CD8-positive, alpha-beta memory T cell (primary cell): ENCODE results near the gene SDC3. TPM values are rescaled to one million over a fixed set of nuclear protein-coding genes. Genes with fewer than 3 reads are reported as not detected.

Experiments used
- CTCF ChIA-PET: fragments of 350-600 bp; sonication (Branson Sonifier 250); formaldehyde crosslinking; loops from one replicate; lab custom pipeline; 2021; ENCODE audit warnings: antibody characterized with exemption; lab: Charles Lee
- POLR2A ChIA-PET: fragments of 350-600 bp; sonication (Branson Sonifier 250); formaldehyde crosslinking; loops from one replicate; lab custom pipeline; 2021; ENCODE audit warnings: antibody characterized with exemption; lab: Charles Lee
- DNase-seq, 5 donors: peaks; one replicate each; pipeline versions ENCODE4 v3.0.0 to v3.0.0-alpha.2; 2020 to 2022; ENCODE audit warnings: mixed read lengths in 1 of 5
- H3K27ac ChIP-seq: one replicate; pipeline ENCODE4 v1.7.0; 2013; ENCODE audit warnings: low read depth, mild to moderate bottlenecking, low read length, moderate library complexity
- H3K27me3 ChIP-seq: 2 replicates; pipeline ENCODE4 v1.7.0; 2013; ENCODE audit warnings: low read length, mild to moderate bottlenecking; ENCODE audit not compliant: insufficient read depth, poor library complexity, severe bottlenecking
- H3K36me3 ChIP-seq: 2 replicates; pipeline ENCODE4 v1.7.0; 2013; ENCODE audit warnings: mild to moderate bottlenecking, low read length, moderate library complexity; ENCODE audit not compliant: insufficient read depth
- H3K4me1 ChIP-seq: 2 replicates; pipeline ENCODE4 v1.7.0; 2013; ENCODE audit warnings: mild to moderate bottlenecking, low read length, moderate library complexity; ENCODE audit not compliant: insufficient read depth
- H3K4me3 ChIP-seq: 2 replicates; pipeline ENCODE4 v1.7.0; 2013; ENCODE audit warnings: mild to moderate bottlenecking, low read length
- H3K9me3 ChIP-seq: 2 replicates; pipeline ENCODE4 v1.7.0; 2013; ENCODE audit warnings: mild to moderate bottlenecking, low read length
- H3K27ac Mint-ChIP-seq, 8 donors: one replicate each; pipeline ENCODE4 v1.8.0; 2020 to 2021; ENCODE audit warnings: mixed read lengths in 8 of 8, mild to moderate bottlenecking in 6 of 8, inconsistent platforms in 3 of 8, moderate library complexity in 3 of 8
- H3K27me3 Mint-ChIP-seq, 2 donors: one replicate each; pipeline ENCODE4 v1.8.0; 2020 to 2021; ENCODE audit warnings: mixed read lengths in 2 of 2, mild to moderate bottlenecking in 1 of 2, moderate library complexity in 1 of 2
- H3K36me3 Mint-ChIP-seq, 3 donors: one replicate each; pipeline ENCODE4 v1.8.0; 2020 to 2021; ENCODE audit warnings: mixed read lengths in 3 of 3, inconsistent platforms in 1 of 3, mild to moderate bottlenecking in 1 of 3
- H3K4me1 Mint-ChIP-seq, 3 donors: one replicate each; pipeline ENCODE4 v1.8.0; 2020 to 2021; ENCODE audit warnings: mixed read lengths in 3 of 3, inconsistent platforms in 1 of 3, mild to moderate bottlenecking in 1 of 3
- H3K4me3 Mint-ChIP-seq, 7 donors: one replicate each; pipeline ENCODE4 v1.8.0; 2020 to 2021; ENCODE audit warnings: mixed read lengths in 7 of 7, mild to moderate bottlenecking in 6 of 7, moderate library complexity in 4 of 7, inconsistent platforms in 2 of 7
- H3K9me3 Mint-ChIP-seq, 5 donors: one replicate each; pipeline ENCODE4 v1.8.0; 2020 to 2022; ENCODE audit warnings: mixed read lengths in 5 of 5, mild to moderate bottlenecking in 3 of 5, moderate library complexity in 2 of 5, inconsistent platforms in 1 of 5
- polyA plus RNA-seq: library from polyadenylated mRNA; unstranded; fragments of 300-500 nt; fragmentation: Illumina TruSeq; gene quantifications from one replicate; pipeline ENCODE4 v1.2.3, GENCODE V29; 2021
- total RNA-seq, 2 experiments: library from RNA; stranded (reverse); gene quantifications; one replicate each; pipeline ENCODE4 v1.2.3, GENCODE V29; 2021

SDC3 gene
- total and polyA plus RNA-seq, 3 experiments from 2014 or later = 0.44 TPM; not detected in 1

- Histone ChIP-seq H3K4me3 (no peak overlapping the region), H3K36me3 (no peaks in the 10 kb centered on the region), H3K27ac (no peak overlapping the region), H3K9me3 (no peaks in the 10 kb centered on the region), H3K27me3 (no peaks in the 10 kb centered on the region), H3K4me1 (peaks cover 5% of the 10 kb centered on the region)
- DNase-seq = no peak
- H3K27ac Mint-ChIP-seq = no peak overlapping the region
- no peaks in the 10 kb centered on the region for H3K9me3 Mint-ChIP-seq
- H3K36me3 Mint-ChIP-seq = no peaks in the 10 kb centered on the region
- POLR2A ChIA-PET = no interaction called here
- no peak overlapping the region for H3K4me3 Mint-ChIP-seq
- CTCF ChIA-PET = no interaction called here
- peaks cover 6 to 10% (median 7%) of the 10 kb centered on the region in 3 donors for H3K4me1 Mint-ChIP-seq
- peaks cover 22 to 37% of the 10 kb centered on the region in 2 donors for H3K27me3 Mint-ChIP-seq
Measured at GRCh38 chr1:30866594-30866993, 42.0 kb downstream of the SDC3 start.

DNA sequence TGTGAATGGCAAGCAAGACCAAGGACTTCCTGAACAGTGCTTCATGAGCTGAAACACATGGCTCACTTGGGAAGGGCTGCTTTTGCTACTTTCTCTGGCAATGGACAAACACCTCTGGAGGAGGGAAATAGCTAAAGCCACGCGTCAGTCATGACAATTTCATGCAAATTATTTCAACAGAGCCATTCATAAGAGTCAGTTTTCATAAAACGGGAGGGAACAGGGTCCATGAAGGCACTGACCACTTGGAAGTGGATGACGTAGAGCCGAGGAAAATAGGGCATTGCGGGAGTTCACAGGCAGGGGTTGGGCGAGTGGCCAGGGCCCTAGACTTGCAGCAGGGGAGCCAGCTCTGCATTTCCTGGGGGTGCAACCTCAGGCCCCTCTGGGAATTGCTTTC lies 43.9 kb downstream of the SDC3 start:
- Mint-ChIP-seq H3K4me1 (peaks cover 5 to 10% (median 6%) of the 10 kb centered on the region in 3 donors), H3K27me3 (peaks cover 26 to 54% of the 10 kb centered on the region in 2 donors), H3K4me3 (no peak overlapping the region), H3K27ac (no peak overlapping the region), H3K9me3 (no peaks in the 10 kb centered on the region), H3K36me3 (no peaks in the 10 kb centered on the region)
- H3K4me3 ChIP-seq = no peak overlapping the region
- ChIA-PET POLR2A (no interaction called here), CTCF (no interaction called here)
- no peaks in the 10 kb centered on the region for H3K36me3 ChIP-seq
- H3K4me1 ChIP-seq = peaks cover 5% of the 10 kb centered on the region
- H3K9me3 ChIP-seq = no peaks in the 10 kb centered on the region
- DNase-seq = no peak
- H3K27me3 ChIP-seq = no peaks in the 10 kb centered on the region
- no peak overlapping the region for H3K27ac ChIP-seq

DNA sequence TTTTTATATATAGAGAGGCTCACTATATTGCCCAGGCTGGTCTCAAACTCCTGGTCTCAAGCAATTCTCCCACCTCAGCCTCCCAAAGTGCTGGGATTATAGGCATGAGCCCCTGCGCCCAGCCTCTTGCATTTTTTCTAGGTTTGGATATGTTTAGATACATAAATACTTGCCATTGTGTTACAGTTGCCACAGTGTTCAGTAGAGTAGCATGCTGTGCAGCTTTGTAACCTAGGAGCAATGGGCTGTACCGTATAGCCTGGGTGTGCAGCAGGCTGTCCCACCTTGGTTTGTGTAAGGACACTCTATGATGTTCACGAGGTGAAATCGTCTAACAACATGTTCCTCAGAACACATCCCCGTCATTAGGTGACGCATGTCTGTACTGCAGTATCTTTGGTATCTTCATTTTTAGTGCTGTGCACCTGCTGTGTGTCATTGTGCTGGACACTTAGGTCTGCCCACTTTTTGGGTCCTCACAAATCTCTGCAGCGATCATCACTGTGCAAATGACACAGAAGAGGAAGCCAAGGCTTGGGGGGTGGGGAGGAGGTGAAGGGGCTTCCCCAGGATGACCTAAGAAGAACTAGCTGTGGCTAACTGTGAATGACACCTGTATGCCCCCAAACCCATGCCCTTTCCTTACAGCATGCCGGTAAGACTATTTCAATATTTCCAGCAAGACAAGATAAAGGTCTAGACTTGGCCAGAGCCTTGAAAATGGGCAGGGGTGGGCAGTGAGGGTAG lies 44.5 kb downstream of the SDC3 start:
- H3K27me3 Mint-ChIP-seq = peaks cover 25 to 56% of the 10 kb centered on the region in 2 donors
- no peaks in the 10 kb centered on the region for H3K36me3 Mint-ChIP-seq
- H3K4me1 Mint-ChIP-seq = peaks cover under 1 to 4% (median 2%) of the 10 kb centered on the region in 3 donors
- no peak for DNase-seq
- CTCF ChIA-PET = no interaction called here
- no peak overlapping the region for H3K4me3 Mint-ChIP-seq
- Histone ChIP-seq H3K27me3 (no peaks in the 10 kb centered on the region), H3K9me3 (no peaks in the 10 kb centered on the region), H3K4me3 (no peak overlapping the region), H3K4me1 (peaks cover 4% of the 10 kb centered on the region), H3K27ac (no peak overlapping the region), H3K36me3 (no peaks in the 10 kb centered on the region)
- POLR2A ChIA-PET = no interaction called here
- H3K27ac Mint-ChIP-seq = no peak overlapping the region
- H3K9me3 Mint-ChIP-seq = no peaks in the 10 kb centered on the region

DNA sequence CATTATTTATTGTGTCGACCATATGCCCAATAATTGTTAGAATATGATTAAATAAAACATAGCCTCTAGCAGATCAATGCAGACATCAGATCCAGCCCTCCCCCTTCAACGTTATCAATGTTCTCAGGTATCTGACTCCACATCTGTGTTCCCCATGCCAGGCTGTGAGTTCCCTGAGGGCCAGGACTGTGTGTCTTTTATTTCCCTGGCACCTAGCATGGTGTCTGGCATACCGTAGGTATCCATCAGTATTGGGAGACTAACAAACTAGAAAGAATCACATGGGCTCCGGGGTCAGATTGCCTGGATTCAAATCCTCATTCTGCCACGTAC lies 48.3 kb downstream of the SDC3 start:
- no peak overlapping the region for H3K4me3 Mint-ChIP-seq
- no peak overlapping the region for H3K4me3 ChIP-seq
- H3K27me3 ChIP-seq = no peaks in the 10 kb centered on the region
- no peak overlapping the region for H3K27ac ChIP-seq
- H3K9me3 Mint-ChIP-seq = no peaks in the 10 kb centered on the region
- no peak overlapping the region for H3K27ac Mint-ChIP-seq
- ChIA-PET CTCF (no interaction called here), POLR2A (no interaction called here)
- no peaks in the 10 kb centered on the region for H3K4me1 ChIP-seq
- H3K36me3 ChIP-seq = no peaks in the 10 kb centered on the region
- no peak for DNase-seq
- no peaks in the 10 kb centered on the region for H3K36me3 Mint-ChIP-seq
- no peaks in the 10 kb centered on the region for H3K4me1 Mint-ChIP-seq
- no peaks in the 10 kb centered on the region for H3K9me3 ChIP-seq
- peaks cover 19 to 46% of the 10 kb centered on the region in 2 donors for H3K27me3 Mint-ChIP-seq

DNA sequence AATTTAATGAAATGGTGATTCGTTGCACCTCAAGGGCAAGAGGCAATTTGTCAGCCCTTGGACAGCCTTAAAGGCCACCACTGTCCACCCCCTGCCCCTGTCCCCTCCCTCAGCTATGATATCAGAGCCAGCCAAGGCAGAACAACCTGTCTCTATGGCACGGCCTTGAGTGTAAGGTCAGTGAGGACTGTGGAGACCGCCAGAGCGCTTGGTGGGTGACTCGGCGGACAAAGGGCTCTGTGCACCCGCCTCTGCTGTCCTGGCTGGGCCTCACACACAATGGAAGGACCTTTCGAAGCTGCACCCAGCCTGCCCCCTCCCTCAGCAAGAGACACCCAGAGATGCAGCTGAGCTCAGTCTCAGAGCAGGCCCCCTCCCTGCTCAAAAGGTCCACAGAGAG lies 50.6 kb downstream of the SDC3 start:
- ChIA-PET CTCF (interaction anchor here (0.9 kb wide), 1 partner anchor 25 kb away, joined by 3 read pairs; no protein-coding TSS in a partner anchor), POLR2A (no interaction called here)
- no peaks in the 10 kb centered on the region for H3K9me3 ChIP-seq
- no peaks in the 10 kb centered on the region for H3K36me3 ChIP-seq
- Mint-ChIP-seq H3K9me3 (no peaks in the 10 kb centered on the region), H3K36me3 (no peaks in the 10 kb centered on the region), H3K27me3 (peaks cover 15 to 35% of the 10 kb centered on the region in 2 donors), H3K27ac (no peak overlapping the region), H3K4me1 (peaks cover 4 to 5% (median 5%) of the 10 kb centered on the region in 3 donors), H3K4me3 (no peak overlapping the region)
- H3K27me3 ChIP-seq = no peaks in the 10 kb centered on the region
- no peak overlapping the region for H3K4me3 ChIP-seq
- H3K4me1 ChIP-seq = no peaks in the 10 kb centered on the region
- no peak for DNase-seq
- no peak overlapping the region for H3K27ac ChIP-seq

DNA sequence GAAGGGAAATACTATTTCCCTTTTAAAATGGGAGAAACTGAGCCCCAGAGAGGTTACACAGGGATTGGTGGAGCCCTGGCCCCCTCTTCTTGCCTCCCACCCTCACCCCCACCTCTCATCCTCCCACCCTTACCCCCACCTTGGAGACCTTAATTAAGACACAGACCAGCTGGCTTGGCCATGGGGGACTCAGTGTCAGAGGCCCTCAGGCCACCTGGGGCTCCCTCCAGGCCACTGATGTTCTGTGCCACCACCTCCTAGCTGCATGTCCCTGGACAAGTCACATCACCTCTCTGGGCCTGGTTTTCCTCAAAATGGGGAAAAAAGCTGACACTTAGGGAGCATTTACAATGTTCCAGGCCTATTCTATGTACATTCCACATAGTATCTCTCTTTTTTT lies 51.5 kb downstream of the SDC3 start:
- Mint-ChIP-seq H3K27me3 (peaks cover 14 to 35% of the 10 kb centered on the region in 2 donors), H3K4me3 (no peak overlapping the region)
- CTCF ChIA-PET = interaction anchor here (0.9 kb wide), 1 partner anchor 24 kb away, joined by 3 read pairs; no protein-coding TSS in a partner anchor

DNA sequence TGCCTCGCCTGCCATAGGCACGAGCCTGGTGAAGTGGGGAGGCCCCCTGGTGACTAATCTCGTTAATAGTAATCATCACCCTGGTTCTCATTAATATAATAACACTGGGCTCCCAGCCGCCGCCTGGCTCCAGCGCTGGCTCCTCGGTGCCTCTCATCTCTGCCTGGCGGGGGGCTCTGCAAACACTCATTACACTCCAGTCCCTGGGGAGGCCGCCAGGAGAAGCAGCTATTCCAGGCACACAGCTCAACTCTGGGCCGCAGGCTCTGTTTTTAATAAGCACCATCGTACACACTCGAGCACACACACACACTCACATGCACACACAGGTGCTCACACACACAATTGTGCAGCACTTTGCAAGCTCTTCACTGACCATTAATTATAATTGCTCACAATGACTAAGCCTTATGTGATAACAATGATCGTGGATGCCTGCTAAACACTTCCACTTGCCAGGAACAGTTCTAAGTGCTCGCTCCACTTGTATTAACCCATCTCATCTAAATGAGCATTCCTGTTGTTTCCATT lies 52.2 kb downstream of the SDC3 start:
- ChIA-PET CTCF (no interaction called here), POLR2A (no interaction called here)
- H3K4me3 ChIP-seq = no peak overlapping the region
- H3K4me3 Mint-ChIP-seq = no peak overlapping the region
- DNase-seq = no peak
- no peaks in the 10 kb centered on the region for H3K36me3 ChIP-seq
- no peaks in the 10 kb centered on the region for H3K36me3 Mint-ChIP-seq
- H3K27me3 ChIP-seq = no peaks in the 10 kb centered on the region
- peaks cover 13 to 30% of the 10 kb centered on the region in 2 donors for H3K27me3 Mint-ChIP-seq
- H3K9me3 ChIP-seq = no peaks in the 10 kb centered on the region
- H3K27ac ChIP-seq = no peak overlapping the region
- peaks cover 4 to 5% (median 5%) of the 10 kb centered on the region in 3 donors for H3K4me1 Mint-ChIP-seq
- no peaks in the 10 kb centered on the region for H3K4me1 ChIP-seq
- H3K9me3 Mint-ChIP-seq = no peaks in the 10 kb centered on the region
- no peak overlapping the region for H3K27ac Mint-ChIP-seq

More for the DNA sequence above, 51.5 kb downstream of the SDC3 start:
- H3K9me3 ChIP-seq = no peaks in the 10 kb centered on the region
- no peaks in the 10 kb centered on the region for H3K4me1 ChIP-seq
- no peaks in the 10 kb centered on the region for H3K9me3 Mint-ChIP-seq
- H3K27ac ChIP-seq = no peak overlapping the region
- no peaks in the 10 kb centered on the region for H3K36me3 ChIP-seq
- peaks cover 4 to 5% (median 5%) of the 10 kb centered on the region in 3 donors for H3K4me1 Mint-ChIP-seq
- H3K36me3 Mint-ChIP-seq = no peaks in the 10 kb centered on the region
- POLR2A ChIA-PET = no interaction called here
- DNase-seq = no peak
- H3K4me3 ChIP-seq = no peak overlapping the region
- H3K27ac Mint-ChIP-seq = no peak overlapping the region
- no peaks in the 10 kb centered on the region for H3K27me3 ChIP-seq

- Mint-ChIP-seq H3K27ac (no peak overlapping the region), H3K9me3 (no peaks in the 10 kb centered on the region)
- CTCF ChIA-PET = no interaction called here
Measured at GRCh38 chr1:30855686-30856259, 52.8 kb downstream of the SDC3 start.

More at GRCh38 chr1:30855686-30856259, 52.8 kb downstream of the SDC3 start:
- Histone ChIP-seq H3K36me3 (no peaks in the 10 kb centered on the region), H3K27me3 (no peaks in the 10 kb centered on the region), H3K9me3 (no peaks in the 10 kb centered on the region), H3K27ac (no peak overlapping the region), H3K4me3 (no peak overlapping the region), H3K4me1 (no peaks in the 10 kb centered on the region)
- H3K36me3 Mint-ChIP-seq = no peaks in the 10 kb centered on the region
- peaks cover 12 to 27% of the 10 kb centered on the region in 2 donors for H3K27me3 Mint-ChIP-seq
- POLR2A ChIA-PET = no interaction called here
- H3K4me1 Mint-ChIP-seq = peaks cover 4 to 5% (median 5%) of the 10 kb centered on the region in 3 donors
- no peak for DNase-seq
- H3K4me3 Mint-ChIP-seq = no peak overlapping the region
